ENCODE results near the gene SANBR.

- TF ChIP-seq CTCF (IDR thresholded peaks at IDR 0.05; ENCODE audit: extremely low read depth in 1 of 2, insufficient read depth in 1 of 2, low read depth in 1 of 2, low read length in 2 of 2) (no peak), EZH2 (IDR thresholded peaks at IDR 0.05; ENCODE audit: borderline replicate concordance, low read depth, low read length, severe bottlenecking) (no peak), POLR2A (IDR thresholded peaks at IDR 0.05; ENCODE audit: low read depth, low read length) (no peak)
Measured at GRCh38 chr2:61114147-61114546, 48.5 kb downstream of the SANBR start.

Measured in endothelial cell of umbilical vein (primary cell).